Transverse colon (tissue), 4 donors: ENCODE measurements around the gene PTGR2. TPM values are rescaled to one million over a fixed set of nuclear protein-coding genes. Genes with fewer than 3 reads are reported as not detected.

ENCODE experiments used
- DNase-seq: peaks from one replicate; pipeline ENCODE4 v3.0.0-alpha.2; 2019
- H3K27ac ChIP-seq, 4 donors: fragments of 200-600 bp; sonication (generic); 2 replicates each; pipeline ENCODE4 v1.5.1; 2016 to 2018; ENCODE audit warnings: inconsistent platforms in 4 of 4
- H3K27me3 ChIP-seq: fragments of 200-600 bp; sonication (generic); 2 replicates; pipeline ENCODE4 v1.5.1; 2017; ENCODE audit warnings: inconsistent platforms
- H3K36me3 ChIP-seq, 4 donors: fragments of 200-600 bp; sonication (generic); 2 replicates each; pipeline ENCODE4 v1.5.1; 2017 to 2019; ENCODE audit warnings: inconsistent platforms in 4 of 4
- H3K4me1 ChIP-seq, 4 donors: fragments of 200-600 bp; sonication (generic); 2 replicates each; pipeline ENCODE4 v1.5.1; 2017 to 2020; ENCODE audit warnings: inconsistent platforms in 4 of 4
- H3K4me3 ChIP-seq, 4 donors: fragments of 200-600 bp; sonication (generic); 1 replicate in 1 of 4; 2 replicates in 3 of 4; pipeline versions ENCODE4 v1.5.1 to v1.6.1; 2017 to 2019; ENCODE audit warnings: inconsistent platforms in 4 of 4
- H3K9me3 ChIP-seq, 2 donors: fragments of 200-600 bp; sonication (generic); 2 replicates each; pipeline ENCODE4 v1.5.1; 2017 to 2019; ENCODE audit warnings: inconsistent platforms in 2 of 2
- EP300 ChIP-seq: sonication (generic); formaldehyde crosslinking; IDR thresholded peaks from one replicate; pipeline ENCODE4 v1.6.1; 2017; ENCODE audit warnings: antibody characterized with exemption, low read depth
- POLR2A ChIP-seq: fragments of 450-650 bp; IDR thresholded peaks from one replicate; pipeline ENCODE4 v1.6.1; 2016; ENCODE audit warnings: antibody characterized with exemption, mild to moderate bottlenecking, moderate library complexity
- POLR2AphosphoS5 ChIP-seq, 3 donors: sonication (generic); formaldehyde crosslinking; IDR thresholded peaks; one replicate each; pipeline ENCODE4 v1.6.1; 2016; ENCODE audit warnings: antibody characterized with exemption in 3 of 3
- WGBS, 2 donors: methylation state at CpG; one replicate each; pipeline ENCODE4 v1.1.5; 2018; ENCODE audit warnings: low coverage in 1 of 2; 5-methylcytosine and 5-hydroxymethylcytosine counted together
- in situ Hi-C, 4 donors: fragments of 200-750 bp; cut with MboI; loops; one replicate each; pipeline versions ENCODE4 v1.15.0 to v1.15.1; 2017; ENCODE audit warnings: low sequenced_read_pairs in 3 of 4, low pct_ligation_motif_present in 1 of 4, low pct_unique_long_range_greater_than_20kb in 1 of 4
- intact Hi-C: fragments of 100-400 bp; cut with DNase I; formaldehyde crosslinking; loops from one replicate; pipeline ENCODE4 v1.15.1; 2023; ENCODE audit warnings: low total_unique reads
- total RNA-seq, 4 donors: library from RNA; depleted of rRNA; stranded (reverse); fragments of >200 nt; gene quantifications; one replicate each; pipeline ENCODE4 v1.1.0, GENCODE V29; 2016
- TF ChIP-seq, protein P1 (sequence below), 5 experiments: fragments of 200-600 bp in 3 of 5; fragments of 450-650 bp in 2 of 5; sonication (generic) in 3 of 5; IDR thresholded peaks; 1 replicate in 2 of 5; 2 replicates in 3 of 5; pipeline ENCODE4 v1.5.1; 2016 to 2017; ENCODE audit warnings: antibody characterized with exemption in 5 of 5, inconsistent platforms in 3 of 5, mild to moderate bottlenecking in 2 of 5, moderate library complexity in 1 of 5

PTGR2 gene
- total RNA-seq, 4 donors from 2014 or later, result 1.8 to 15.8 (median 10.8) TPM

DNA sequence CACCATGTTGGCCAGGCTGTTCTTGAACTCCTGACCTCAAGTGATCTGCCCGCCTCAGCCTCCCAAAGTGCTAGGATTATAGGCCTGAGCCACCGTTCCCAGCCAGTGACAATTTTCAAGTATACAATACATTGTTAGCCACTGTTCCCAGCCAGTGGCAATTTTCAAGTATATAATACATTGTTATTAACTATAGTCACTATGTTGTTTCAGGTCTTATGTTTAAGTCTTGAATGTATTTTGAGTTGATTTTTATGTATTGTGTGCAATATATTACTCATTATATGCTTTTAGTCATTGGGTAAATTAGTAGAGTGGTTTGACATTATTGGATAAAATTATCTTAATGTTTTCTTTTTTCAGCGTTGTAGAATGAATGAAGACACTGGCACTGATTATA, 22.0 kb downstream of the PTGR2 start:
- Histone ChIP-seq H3K36me3 (no peaks in the 10 kb centered on the region), H3K4me1 (peaks cover 0 to 4% (median 1%) of the 10 kb centered on the region in 4 donors), H3K27ac (no peak overlapping the region), H3K27me3 (no peaks in the 10 kb centered on the region), H3K4me3 (no peak overlapping the region), H3K9me3 (no peaks in the 10 kb centered on the region)
- DNase-seq, result no peak
- in situ Hi-C loops (no loop called here), intact Hi-C loops (no loop called here)
- WGBS, 2 donors, result 82 to 83% methylated on average over 2 to 3 of the region's 3 CpGs
- TF ChIP-seq EP300 (no peak), POLR2A (no peak), POLR2AphosphoS5 (IDR thresholded peaks at IDR 0.05) (no peak)
- TF ChIP-seq, protein P1, sequence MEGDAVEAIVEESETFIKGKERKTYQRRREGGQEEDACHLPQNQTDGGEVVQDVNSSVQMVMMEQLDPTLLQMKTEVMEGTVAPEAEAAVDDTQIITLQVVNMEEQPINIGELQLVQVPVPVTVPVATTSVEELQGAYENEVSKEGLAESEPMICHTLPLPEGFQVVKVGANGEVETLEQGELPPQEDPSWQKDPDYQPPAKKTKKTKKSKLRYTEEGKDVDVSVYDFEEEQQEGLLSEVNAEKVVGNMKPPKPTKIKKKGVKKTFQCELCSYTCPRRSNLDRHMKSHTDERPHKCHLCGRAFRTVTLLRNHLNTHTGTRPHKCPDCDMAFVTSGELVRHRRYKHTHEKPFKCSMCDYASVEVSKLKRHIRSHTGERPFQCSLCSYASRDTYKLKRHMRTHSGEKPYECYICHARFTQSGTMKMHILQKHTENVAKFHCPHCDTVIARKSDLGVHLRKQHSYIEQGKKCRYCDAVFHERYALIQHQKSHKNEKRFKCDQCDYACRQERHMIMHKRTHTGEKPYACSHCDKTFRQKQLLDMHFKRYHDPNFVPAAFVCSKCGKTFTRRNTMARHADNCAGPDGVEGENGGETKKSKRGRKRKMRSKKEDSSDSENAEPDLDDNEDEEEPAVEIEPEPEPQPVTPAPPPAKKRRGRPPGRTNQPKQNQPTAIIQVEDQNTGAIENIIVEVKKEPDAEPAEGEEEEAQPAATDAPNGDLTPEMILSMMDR (IDR thresholded peaks at IDR 0.05), result no peak

DNA sequence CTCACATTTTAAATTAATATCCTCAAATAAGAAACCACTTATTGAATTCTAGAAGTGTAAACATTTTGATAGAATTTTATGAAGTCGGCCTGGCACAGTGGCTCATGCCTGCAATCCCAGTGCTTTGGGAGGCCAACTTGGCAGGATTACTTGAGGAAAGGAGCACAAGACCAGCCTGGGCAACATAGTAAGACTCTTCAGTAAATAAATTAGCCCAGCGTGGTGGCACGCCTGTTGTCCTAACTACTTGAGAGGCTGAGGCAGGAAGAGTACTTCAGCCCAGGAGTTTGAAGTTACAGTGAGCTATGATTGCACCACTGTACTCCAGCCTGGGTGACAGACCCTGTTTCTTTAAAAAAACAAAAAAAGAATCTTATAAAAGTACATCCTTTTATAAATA, 26.2 kb downstream of the PTGR2 start:
- intact Hi-C loops, result no loop called here
- H3K36me3 ChIP-seq, result no peaks in the 10 kb centered on the region

DNA sequence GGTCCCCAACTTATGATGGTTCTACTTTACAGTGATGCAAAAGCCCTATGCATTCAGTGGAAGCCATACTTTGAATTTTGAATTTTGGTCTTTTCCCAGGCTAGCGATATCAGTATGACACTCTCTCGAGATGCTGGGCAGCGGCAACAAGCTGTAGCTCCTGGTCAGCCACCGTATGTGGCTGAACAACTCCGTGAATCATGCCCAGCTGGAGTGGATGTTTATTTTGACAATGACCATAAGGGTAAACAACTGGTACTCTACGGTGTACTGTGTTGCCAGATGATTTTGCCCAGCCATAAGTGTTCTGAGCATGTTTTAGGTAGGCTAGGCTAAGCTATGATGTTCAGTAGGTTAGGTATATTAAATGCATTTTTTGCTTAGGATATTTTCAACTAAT, 26.8 kb downstream of the PTGR2 start:
- Histone ChIP-seq H3K36me3 (no peaks in the 10 kb centered on the region), H3K27ac (no peak overlapping the region), H3K27me3 (no peaks in the 10 kb centered on the region), H3K4me3 (no peak overlapping the region), H3K4me1 (peaks cover 0 to 4% (median 1%) of the 10 kb centered on the region in 4 donors), H3K9me3 (no peaks in the 10 kb centered on the region)
- intact Hi-C loops (no loop called here), in situ Hi-C loops (no loop called here)
- TF ChIP-seq, protein P1 (IDR thresholded peaks at IDR 0.05), result no peak
- TF ChIP-seq EP300 (no peak), POLR2A (no peak), POLR2AphosphoS5 (IDR thresholded peaks at IDR 0.05) (no peak)
- DNase-seq, result no peak
- WGBS, 2 donors, result 82 to 85% methylated on average over 3 to 6 of the region's 6 CpGs

More for the DNA sequence above, 26.2 kb downstream of the PTGR2 start:
- TF ChIP-seq EP300 (no peak), POLR2AphosphoS5 (IDR thresholded peaks at IDR 0.05) (no peak), POLR2A (no peak)
- TF ChIP-seq, protein P1 (IDR thresholded peaks at IDR 0.05), result no peak
- H3K27ac ChIP-seq, result no peak overlapping the region
- no peak overlapping the region for H3K4me3 ChIP-seq
- H3K27me3 ChIP-seq, result no peaks in the 10 kb centered on the region
- H3K9me3 ChIP-seq, result no peaks in the 10 kb centered on the region
- H3K4me1 ChIP-seq, result peaks cover 0 to 4% (median 1%) of the 10 kb centered on the region in 4 donors
- WGBS, 2 donors, result 75 to 84% methylated on average over 1 to 3 of the region's 3 CpGs
- in situ Hi-C loops, result no loop called here
- no peak for DNase-seq

DNA sequence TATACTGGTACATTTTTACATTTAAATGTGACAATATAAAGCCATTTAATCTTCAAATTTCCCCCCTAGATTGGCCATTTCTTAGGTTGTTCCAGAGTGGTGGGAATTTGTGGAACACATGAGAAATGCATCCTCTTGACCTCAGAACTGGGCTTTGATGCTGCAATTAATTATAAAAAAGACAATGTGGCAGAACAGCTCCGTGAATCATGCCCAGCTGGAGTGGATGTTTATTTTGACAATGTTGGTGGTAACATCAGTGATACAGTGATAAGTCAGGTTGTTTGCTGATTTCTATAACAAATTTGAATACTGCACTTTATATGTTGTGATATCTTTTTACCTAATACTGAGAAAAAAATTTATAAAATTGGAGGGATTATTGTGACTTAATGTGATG, 27.4 kb downstream of the PTGR2 start:
- 78 to 88% methylated on average over 1 of the region's 1 CpG for WGBS, 2 donors
- Histone ChIP-seq H3K4me3 (no peak overlapping the region), H3K9me3 (no peaks in the 10 kb centered on the region), H3K27me3 (no peaks in the 10 kb centered on the region), H3K4me1 (peaks cover 0 to 4% (median 1%) of the 10 kb centered on the region in 4 donors), H3K36me3 (no peaks in the 10 kb centered on the region), H3K27ac (no peak overlapping the region)
- in situ Hi-C loops (no loop called here), intact Hi-C loops (no loop called here)
- DNase-seq, result no peak
- TF ChIP-seq POLR2A, result no peak
- TF ChIP-seq, protein P1 (IDR thresholded peaks at IDR 0.05), result no peak
- no peak for TF ChIP-seq POLR2AphosphoS5 (IDR thresholded peaks at IDR 0.05)
- no peak for TF ChIP-seq EP300
